NCI-H345 treated with DMSO at 0.1 percent for 48 hours (cell line): ENCODE data around the gene ST6GALNAC4.

Experiments
- DNase-seq: peaks from one replicate; lab custom pipeline; 2025; ENCODE audit not compliant: unreplicated experiment; lab: John Stamatoyannopoulos, UW

Gene ST6GALNAC4

GRCh38 chr9:127915801-127916719, 781 bp downstream of the ST6GALNAC4 start:
- no peak for DNase-seq

DNA sequence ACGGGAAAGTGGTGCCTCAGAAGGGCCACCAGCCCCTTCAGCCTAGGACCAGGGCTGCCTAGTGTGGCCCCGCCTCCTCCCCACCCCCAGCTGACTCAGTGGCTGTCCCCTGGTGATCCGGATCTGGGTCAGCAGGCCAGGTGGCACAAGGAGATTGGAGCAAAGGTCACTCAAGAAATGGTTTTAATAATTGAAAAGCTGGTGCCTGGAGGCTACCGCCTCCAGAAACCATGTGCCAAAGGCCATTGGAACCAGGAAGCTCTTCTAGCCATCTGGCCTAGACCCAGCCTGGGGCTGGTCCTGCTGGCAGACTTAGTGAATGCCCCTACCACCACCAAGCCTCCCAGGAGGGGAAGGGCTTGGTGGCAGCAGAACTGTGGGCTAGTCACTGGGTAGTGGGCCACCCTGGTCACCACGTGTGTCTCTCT, 1.5 kb downstream of the ST6GALNAC4 start:
- DNase-seq: no peak

GRCh38 chr9:127913682-127914081, 3.2 kb downstream of the ST6GALNAC4 start:
- DNase-seq: no peak

DNA sequence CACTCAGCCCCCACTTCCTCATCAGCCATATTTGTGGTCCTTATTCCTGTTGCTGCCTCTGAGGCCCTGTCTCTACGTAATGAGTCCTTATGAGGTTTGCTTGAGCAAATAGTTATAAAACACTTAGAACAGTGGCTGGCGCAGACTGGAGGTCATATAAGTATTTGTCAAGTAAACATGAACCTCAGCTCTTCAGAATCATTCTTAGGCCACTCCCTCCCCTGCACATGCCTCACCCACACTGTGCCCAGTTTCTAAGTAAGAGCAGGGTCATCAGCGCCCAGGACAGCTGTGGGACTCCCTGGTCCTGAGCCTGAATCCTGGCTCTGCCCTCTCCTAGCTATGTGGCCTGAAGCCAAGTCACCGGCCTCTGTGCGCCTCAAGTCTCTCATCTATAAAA, 4.0 kb downstream of the ST6GALNAC4 start:
- no peak for DNase-seq

- DNase-seq: no peak
Observed at GRCh38 chr9:127912296-127912695, 4.5 kb downstream of the ST6GALNAC4 start.

GRCh38 chr9:127910613-127911205, 6.1 kb downstream of the ST6GALNAC4 start:
- no peak for DNase-seq

GRCh38 chr9:127909839-127910273, 7.0 kb downstream of the ST6GALNAC4 start:
- no peak for DNase-seq

GRCh38 chr9:127908660-127908926, 8.2 kb downstream of the ST6GALNAC4 start:
- no peak for DNase-seq

- DNase-seq: no peak
Observed at GRCh38 chr9:127907867-127908659, 8.8 kb downstream of the ST6GALNAC4 start.

- DNase-seq: no peak
Observed at GRCh38 chr9:127905788-127906191, 11.1 kb downstream of the ST6GALNAC4 start.

DNA sequence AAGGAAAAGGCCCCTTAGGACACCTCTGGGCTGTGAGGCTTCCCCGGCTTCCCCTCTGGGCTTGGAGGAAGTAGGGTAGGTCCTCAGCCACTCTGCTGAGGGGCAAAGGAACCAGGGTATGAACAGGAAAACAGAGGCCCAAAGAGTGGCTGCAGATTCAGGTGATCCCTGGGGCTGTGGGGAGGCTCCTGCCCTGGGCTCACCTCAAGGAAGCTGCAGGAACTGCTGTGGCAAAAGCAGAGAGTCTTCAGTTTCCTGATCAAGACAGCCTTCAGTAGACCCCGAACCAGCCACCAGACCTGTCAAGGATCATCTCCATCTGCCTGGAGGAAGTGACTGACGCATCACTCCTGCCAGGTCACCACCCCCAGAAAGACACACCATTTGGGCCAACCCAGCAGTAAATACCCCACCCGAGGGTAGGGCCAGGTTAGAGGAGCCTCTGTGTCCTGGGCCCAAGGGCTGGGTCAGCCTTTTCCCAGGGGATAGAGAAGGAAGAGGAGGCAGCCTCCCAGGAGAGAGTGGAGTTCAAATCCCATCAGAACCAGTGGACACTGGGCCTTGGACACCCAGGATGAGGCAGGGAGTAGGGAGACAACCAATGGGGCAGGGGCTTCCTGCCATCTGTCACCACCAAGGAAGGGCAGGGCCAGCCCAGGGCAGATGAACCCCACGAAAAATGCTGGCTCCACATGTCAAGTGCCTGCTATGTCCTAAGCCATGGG, 11.7 kb downstream of the ST6GALNAC4 start:
- no peak for DNase-seq

DNA sequence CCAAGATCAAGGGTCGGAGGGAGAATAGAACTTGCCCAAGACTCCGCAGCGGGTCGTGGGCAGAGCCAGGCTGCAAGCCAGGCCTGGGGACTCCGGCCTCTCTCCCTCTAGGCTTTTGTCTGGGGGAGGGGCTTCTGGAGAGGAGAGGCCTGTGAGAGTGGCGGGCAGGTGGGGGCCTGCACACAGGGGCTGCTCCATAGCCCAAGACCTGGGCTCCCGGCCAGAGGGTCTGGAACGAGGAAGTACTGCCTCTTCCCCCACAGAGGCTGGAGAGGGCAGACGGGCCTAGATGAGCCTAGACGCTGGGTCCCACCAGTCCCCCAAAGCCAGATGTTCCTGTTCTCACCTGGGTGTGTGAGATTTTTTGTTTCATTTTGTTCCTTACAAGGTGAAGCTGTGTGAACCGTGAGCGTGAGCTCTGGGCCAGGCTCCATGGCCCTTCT, 12.3 kb downstream of the ST6GALNAC4 start:
- no peak for DNase-seq

DNA sequence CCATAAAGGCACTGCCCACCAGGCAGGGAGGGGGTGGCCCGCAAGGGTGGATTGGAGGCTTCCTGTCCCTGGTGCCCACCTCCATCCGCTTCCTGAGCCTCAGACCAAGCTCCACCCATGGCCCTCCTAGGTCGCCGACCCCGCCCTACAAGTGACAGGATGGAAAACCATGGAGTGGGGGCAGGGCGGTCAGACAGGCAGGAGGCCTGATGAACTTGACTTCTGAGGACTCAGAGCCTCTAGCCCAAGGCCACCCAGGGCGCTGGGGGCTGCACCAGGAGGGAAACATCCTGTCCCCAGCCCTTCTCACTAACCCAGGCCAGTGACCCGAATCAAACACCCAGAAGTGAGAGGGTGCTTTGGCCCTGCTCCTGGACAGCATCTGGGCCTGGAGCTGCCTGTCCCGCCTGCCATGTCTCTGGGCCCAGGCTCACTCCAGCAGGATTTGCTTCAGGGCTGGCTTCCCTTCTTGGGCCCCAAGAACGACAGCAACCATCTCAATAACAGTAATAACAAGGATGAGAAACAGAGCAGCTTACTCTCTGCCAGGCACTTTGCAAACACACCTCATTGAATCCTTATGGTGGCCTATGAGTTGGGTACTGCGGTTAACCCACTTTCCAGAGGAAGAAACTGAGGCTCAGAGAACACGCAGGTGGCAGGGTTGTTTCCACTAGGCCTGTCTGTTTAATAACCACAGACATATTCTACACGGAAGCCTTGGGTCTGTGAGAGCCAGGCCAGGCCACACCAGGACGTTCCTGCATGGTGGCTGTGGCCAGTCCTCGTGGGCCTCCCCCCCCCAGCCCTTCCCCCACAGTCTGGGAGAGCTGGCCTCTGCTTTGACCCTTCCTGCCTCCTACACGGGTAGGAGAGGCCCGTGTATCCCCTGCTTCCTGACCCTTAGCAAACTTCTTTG, 13.0 kb downstream of the ST6GALNAC4 start:
- no peak for DNase-seq

DNA sequence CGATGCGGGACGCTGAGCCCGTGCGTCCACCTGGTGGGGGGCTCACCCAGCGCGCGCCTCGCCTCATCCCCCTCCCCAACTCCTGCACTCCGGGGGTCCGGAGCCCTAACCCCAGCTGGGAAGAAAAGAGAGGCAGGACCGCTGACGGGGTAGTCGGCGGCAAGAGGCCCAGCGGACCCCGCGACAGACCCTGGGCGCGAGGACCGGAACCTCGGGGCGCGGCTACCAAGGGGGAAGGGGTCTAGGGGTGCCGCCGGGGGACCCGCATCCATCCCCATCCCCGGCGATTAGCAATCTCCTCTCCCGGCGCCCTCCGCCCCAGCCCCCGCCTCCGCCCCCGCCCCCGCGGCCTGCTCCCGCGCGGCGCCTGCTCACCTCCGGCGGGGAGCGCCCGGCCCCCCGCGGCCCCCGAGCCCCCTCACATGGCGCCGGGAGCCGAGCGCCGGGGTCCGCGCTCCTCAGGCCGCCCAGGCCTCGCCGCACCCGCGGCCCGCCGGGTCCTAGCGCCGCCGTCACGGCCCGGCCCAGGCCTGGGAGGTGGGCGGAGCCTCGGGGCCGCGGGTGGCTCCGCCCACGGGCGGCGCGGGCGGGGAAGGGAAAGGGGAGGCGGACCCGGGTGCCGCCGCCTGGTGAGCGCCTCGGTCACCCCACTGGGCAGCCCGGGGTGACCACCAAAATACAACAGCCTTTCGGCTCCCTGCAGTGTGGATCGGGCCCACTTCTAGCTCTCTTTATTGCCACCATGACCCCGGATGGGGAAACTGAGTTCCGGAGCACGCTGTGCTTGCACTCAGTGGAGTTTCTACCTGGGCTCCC, 17.5 kb downstream of the ST6GALNAC4 start, which contains the start of gene ST6GALNAC6:
ST6GALNAC6 (minus strand) TSS at position 476 of the 816 bp plus-strand sequence. CDS start 1,622 bp downstream, outside the sequence.
- peak; percentile 43 for DNase-seq

DNA sequence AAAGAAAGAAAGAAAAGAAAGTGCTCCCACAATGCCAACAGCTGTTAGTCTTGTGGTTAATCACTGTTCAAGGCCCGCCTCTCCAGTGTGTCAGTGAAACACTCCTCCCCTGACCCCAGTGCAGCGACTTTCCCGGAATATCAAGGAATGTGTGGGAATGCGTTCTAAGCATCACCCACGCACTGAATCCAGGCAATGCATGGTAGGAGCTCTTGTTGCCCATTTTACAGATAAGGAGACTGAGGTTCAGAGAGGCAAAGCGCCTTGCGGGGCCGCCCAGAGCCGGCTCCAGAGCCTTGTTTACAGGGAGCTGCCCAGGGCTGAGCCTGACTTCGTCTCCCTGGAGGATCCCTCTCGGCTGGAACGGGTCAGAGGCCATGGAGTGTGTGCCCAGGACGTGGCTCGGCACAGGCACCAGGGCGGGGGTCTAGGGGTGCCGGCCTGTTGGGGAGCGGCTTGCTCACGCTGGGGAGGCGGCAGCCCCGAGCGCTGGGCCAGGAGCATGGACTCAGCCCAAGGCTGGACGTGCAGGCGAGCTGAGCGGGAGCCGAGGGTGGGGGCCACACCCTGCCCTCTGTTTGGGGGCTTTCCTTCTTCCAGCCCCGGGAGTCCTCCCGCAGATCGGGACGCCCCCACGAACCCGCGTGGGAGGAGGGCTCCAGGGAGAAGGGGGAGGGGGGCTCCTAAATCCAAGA, 18.3 kb downstream of the ST6GALNAC4 start:
- DNase-seq: no peak

DNA sequence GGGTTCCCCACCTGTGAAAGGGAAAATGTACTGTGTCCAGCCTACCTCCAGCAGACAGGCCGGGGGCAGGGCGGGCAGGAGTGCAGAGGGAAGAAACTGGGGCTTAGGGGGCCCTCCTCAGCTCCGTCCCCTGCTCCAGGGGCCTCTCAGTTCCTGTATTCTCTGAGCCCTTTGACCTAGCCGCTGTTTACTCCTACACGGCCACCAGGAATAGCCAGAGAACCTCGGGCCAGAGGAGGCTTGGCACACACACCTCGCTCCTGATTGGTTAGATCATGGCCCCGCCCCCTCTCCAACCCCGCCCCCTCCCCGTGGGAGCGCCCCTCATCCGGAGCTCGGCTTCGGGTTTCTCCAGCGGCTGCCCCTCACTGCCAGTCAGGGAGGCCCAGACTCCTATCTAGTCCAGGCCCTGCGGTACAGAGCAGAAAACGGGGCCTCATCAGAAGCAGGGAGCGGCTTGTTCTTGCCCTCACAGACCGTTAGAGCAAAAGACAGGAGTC, 19.6 kb downstream of the ST6GALNAC4 start:
- DNase-seq: no peak

GRCh38 chr9:127896395-127897192, 20.2 kb downstream of the ST6GALNAC4 start:
- DNase-seq: no peak
